ENCODE measurements around the gene KIF22.

KIF22 gene

DNA sequence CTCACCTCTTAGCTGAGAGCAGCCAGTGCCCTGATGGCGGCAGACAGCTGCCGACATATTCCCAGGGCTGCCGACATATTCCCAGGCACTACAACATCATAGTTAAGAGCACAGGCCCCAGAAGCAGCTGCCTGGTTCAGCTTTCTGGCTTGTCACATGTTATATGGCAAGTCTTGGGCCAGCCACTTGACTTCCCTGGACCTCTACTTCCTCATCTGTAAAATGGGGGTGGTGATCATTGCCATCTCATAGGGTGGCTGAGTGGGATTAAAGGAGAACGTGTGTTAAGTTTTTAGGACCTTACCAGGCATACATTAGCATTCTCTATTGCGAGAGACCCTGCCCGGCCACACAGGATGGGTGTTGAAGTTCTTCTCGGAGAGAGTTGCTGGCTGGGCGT is 53.4 kb downstream of the KIF22 start:
- no peak for DNase-seq

DNA sequence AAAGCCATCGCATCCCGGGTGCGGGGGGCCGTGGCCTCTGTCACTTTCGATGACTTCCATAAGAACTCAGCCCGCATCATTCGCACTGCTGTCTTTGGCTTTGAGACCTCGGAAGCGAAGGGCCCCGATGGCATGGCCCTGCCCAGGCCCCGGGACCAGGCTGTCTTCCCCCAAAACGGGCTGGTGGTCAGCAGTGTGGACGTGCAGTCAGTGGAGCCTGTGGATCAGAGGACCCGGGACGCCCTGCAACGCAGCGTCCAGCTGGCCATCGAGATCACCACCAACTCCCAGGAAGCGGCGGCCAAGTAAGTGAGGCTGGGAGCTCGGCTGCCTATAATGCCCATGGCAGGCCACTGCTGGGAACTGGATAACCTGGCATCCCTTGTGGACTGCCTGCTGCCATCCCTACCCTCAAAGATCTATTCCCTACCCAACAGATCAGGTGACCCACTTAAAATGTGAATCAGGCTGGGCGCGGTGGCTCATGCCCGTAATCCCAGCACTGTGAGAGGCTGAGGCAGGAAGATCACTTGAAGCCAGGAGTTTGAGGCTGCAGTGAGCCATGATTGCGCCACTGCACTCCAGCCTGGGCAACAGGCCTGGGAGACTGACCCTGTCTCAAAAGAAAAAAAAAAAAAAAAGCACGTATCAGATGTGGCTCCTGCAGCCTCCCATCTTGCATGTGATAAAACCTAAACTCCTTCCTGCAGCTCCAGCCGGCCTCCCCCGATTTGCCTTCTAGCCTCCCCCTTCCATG is 54.2 kb downstream of the KIF22 start:
- no peak for DNase-seq

DNA sequence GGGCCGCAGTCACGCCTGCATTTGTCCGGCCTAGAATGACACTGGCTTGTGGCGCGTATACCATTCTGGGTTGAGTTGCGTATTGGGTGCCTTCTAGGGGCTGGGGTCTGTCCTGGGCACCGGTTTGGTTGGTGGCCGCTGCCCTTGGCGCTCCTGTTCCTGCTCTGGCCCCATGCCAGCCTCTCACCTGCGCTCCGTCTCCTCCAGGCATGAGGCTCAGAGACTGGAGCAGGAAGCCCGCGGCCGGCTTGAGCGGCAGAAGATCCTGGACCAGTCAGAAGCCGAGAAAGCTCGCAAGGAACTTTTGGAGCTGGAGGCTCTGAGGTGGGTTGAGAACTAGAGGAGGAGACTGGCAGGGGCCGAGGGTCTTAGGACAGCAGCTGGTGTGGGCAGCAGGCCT is 55.1 kb downstream of the KIF22 start:
- DNase-seq = no peak

DNA sequence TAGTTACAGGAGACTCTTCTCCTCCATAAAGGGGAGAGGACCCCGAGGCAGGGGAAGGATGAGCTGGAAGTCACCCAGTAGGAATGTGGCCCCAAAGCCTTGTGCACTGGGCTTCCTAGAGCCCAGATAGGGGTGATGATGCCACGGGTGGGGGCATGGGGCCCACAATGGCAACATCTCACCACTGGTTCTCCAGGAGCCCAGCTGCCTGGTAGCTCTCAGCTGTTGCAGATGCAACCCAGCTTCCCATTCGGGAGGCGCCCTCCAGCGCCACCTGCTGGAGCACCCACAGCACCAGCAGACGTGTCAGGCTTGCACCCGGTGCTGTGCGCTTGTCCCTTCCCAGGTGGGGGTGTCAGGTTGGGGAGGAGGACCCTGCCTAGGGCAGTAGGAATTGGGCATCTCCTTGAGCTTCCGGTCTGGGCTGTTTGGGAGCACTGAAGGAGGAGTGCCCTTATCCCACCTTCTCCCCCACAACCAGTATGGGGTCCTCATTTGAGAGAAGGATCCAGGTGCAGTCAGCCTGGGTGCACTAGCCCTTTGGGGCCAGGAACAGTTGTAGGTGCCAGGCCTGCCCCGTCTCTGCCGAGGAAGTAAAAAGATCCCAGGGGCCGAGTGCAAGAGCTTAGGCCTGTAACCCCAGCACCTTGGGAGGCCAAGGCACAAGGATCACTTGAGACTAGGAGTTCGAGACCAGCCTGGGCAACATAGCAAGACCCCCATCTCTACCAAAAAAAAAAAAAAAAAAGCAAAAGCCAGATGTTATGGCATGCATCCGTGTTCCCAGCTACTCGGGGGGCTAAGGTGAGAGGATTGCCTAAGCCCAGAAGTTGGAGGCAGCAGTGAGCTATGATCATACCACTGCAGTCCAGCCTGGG is 58.1 kb downstream of the KIF22 start:
- peak; percentile 14 for DNase-seq

DNA sequence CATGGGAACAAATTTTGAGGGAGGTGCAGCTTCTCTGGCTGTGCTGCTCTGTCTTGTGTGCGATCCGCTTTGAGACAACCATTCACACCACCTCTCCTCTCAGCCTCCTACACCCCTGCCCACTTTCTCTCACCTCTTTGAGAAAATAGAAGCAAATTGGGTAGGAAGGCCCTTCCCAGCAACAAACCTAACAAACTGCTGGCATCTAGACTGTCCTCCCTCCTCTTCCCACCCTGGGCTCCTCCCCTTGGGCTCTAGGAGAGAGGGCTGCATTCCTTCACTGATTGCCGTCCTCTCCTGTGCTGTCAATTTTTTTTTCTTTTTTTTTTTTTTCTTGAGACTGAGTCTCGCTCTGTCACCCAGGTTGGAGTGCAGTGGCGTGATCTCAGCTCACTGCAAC is 59.0 kb downstream of the KIF22 start:
- no peak for DNase-seq

DNA sequence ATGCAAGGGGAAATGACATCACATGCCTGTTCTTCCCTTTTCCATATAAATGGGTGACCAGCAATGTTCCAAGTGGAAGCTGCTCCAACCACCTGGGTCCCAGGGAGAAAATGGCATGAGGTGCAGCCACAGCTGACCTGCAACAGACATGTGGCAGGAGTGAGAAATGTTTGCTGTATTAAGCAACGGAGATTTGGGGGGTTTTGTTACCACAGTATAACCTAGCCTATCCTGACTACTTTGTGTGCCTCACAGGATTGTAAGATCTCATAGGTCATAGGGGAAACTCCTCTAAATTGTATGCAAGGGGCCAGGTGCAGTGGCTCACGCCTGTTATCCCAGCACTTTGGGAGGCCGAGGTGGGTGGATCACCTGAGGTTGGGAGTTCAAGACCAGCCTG is 60.4 kb downstream of the KIF22 start:
- DNase-seq = no peak

DNA sequence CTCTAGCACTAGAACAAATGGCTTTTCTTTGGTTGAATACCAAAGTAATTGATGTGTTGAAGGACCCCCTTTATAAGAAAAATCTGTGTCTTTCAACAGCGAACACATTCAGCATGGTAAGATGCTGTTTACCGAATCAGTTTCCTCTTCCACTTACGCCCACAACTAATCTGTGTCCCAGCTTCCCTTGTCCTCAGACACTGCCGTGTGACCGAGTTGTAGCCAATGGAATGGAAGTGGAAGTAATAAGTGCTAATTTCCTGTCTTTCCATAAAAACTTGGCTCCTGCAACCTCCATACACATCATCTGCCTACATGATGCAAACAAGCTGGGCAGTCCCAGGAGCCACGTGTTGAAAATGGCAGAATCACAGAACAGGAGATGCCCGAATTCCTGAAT is 62.1 kb downstream of the KIF22 start:
- no peak for DNase-seq

DNA sequence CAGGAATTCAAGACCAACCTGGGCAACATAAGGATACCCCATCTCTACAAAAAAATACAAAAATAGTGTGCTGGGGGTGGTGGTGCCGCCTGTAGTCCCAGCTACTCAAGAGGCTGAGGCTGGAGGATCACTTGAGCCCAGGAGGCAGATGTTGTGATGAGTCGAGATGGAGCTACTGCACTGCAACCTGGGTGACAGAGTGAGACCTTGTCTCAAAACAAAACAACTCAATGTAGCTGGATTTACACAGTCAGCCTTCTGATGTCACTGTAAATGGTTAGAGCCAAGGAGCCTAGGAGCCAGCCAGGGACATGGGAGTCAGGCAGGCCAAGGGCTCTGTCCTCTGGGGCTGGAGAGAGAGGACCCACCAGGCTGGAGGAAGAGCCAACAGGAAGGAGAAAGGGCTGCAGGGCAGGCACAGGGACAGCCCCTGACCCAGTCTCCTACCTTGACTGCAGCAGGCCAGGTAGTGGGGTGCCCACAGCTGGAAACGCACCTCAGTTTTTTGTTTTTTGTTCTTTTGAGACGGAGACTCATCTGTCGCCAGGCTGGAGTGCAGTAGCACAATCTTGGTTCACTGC is 64.1 kb downstream of the KIF22 start:
- no peak for DNase-seq

Data from GF-D8 (cell line).